Tibial nerve (tissue), 4 donors: ENCODE data around the gene TRAF3. TPM values are rescaled to one million over a fixed set of nuclear protein-coding genes. Genes with fewer than 3 reads are reported as not detected.

ENCODE experiments used
- DNase-seq, 2 donors: peaks; one replicate each; pipeline ENCODE4 v3.0.0-alpha.2; 2019; ENCODE audit warnings: low spot score in 2 of 2
- H3K27ac ChIP-seq, 4 donors: fragments of 200-600 bp; sonication (generic) in 3 of 4; one replicate each; pipeline ENCODE4 v1.5.1; 2017 to 2019; ENCODE audit warnings: mild to moderate bottlenecking in 1 of 4
- H3K27me3 ChIP-seq, 2 donors: fragments of 200-600 bp; sonication (generic) in 1 of 2; one replicate each; pipeline versions ENCODE4 v1.5.1 to v1.6.0; 2017 to 2019
- H3K36me3 ChIP-seq, 3 donors: fragments of 200-600 bp; sonication (generic); one replicate each; pipeline ENCODE4 v1.5.1; 2018 to 2019
- H3K4me1 ChIP-seq, 4 donors: fragments of 200-600 bp; sonication (generic) in 3 of 4; one replicate each; pipeline ENCODE4 v1.5.1; 2017 to 2019
- H3K4me3 ChIP-seq, 4 donors: fragments of 200-600 bp; sonication (generic) in 3 of 4; one replicate each; pipeline ENCODE4 v1.5.1; 2017 to 2019; ENCODE audit warnings: mild to moderate bottlenecking in 1 of 4, moderate library complexity in 1 of 4
- H3K9me3 ChIP-seq, 4 donors: fragments of 200-600 bp; sonication (generic) in 3 of 4; one replicate each; pipeline ENCODE4 v1.5.1; 2017 to 2019
- EP300 ChIP-seq, 2 donors: sonication (generic); formaldehyde crosslinking; IDR thresholded peaks; one replicate each; pipeline ENCODE4 v1.6.1; 2017; ENCODE audit warnings: antibody characterized with exemption in 2 of 2, mild to moderate bottlenecking in 1 of 2
- POLR2A ChIP-seq, 2 donors: fragments of 450-650 bp; IDR thresholded peaks; one replicate each; pipeline ENCODE4 v1.6.1; 2017; ENCODE audit warnings: antibody characterized with exemption in 2 of 2, mild to moderate bottlenecking in 2 of 2, moderate library complexity in 2 of 2
- WGBS, 2 donors: methylation state at CpG; one replicate each; pipeline ENCODE4 v1.1.5; 2018; 5-methylcytosine and 5-hydroxymethylcytosine counted together
- total RNA-seq, 4 donors: library from RNA; depleted of rRNA; stranded (reverse); fragments of >200 nt; gene quantifications; one replicate each; pipeline ENCODE4 v1.1.0, GENCODE V29; 2016
- TF ChIP-seq, protein P1 (sequence below), 5 experiments: fragments of 200-600 bp in 3 of 5; fragments of 450-650 bp in 2 of 5; sonication (generic) in 3 of 5; IDR thresholded peaks; one replicate each; pipeline ENCODE4 v1.5.1; 2016 to 2019; ENCODE audit warnings: antibody characterized with exemption in 5 of 5, mild to moderate bottlenecking in 3 of 5, moderate library complexity in 2 of 5

TRAF3 gene
- total RNA-seq, 4 donors from 2014 or later, result 4.8 to 20.7 (median 13.4) TPM

DNA sequence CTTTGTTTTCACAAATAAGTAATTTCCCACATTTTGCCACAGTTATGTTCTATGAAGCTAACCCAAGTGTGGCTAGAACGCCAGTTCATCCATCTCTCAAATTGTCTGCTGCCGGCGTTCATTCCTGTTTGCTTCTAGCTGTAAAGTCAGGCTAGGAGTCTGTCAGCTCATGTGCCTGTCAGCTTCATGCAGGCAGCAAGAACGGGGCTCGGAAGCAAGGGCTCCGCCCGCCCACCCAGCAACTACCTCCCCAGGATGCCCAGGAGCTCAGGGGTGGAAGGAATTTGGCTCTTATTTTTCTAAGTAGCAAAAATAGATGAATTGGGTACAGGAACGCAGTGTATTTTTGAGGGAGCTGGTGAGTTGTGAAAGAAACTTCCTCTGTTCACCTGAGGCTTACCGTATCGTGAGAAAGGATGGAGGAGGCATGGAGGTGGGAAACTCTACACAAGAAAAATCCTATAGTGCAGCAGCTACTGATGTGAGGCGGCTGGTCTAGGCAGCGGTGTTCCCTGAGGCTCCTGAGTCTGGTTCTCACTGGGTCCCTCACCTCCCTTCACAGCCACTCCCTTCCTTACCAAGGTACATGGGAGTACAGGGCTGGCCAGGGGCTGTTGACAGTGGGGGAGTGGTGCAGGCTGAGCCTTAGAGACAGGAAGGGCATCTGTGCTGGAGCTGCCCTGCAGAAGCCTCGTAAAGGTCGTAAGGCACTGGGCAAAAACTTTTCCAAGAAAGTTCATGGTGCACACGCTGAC is 90.8 kb downstream of the TRAF3 start:
- 86 to 87% methylated on average over 15 of the region's 15 CpGs for WGBS, 2 donors
- no peaks in the 10 kb centered on the region for H3K4me1 ChIP-seq
- DNase-seq, result no peak
- H3K27me3 ChIP-seq, result no peaks in the 10 kb centered on the region
- H3K9me3 ChIP-seq, result peaks cover 0 to 6% (median 1%) of the 10 kb centered on the region in 4 donors
- no peak overlapping the region for H3K27ac ChIP-seq
- TF ChIP-seq, protein P1, sequence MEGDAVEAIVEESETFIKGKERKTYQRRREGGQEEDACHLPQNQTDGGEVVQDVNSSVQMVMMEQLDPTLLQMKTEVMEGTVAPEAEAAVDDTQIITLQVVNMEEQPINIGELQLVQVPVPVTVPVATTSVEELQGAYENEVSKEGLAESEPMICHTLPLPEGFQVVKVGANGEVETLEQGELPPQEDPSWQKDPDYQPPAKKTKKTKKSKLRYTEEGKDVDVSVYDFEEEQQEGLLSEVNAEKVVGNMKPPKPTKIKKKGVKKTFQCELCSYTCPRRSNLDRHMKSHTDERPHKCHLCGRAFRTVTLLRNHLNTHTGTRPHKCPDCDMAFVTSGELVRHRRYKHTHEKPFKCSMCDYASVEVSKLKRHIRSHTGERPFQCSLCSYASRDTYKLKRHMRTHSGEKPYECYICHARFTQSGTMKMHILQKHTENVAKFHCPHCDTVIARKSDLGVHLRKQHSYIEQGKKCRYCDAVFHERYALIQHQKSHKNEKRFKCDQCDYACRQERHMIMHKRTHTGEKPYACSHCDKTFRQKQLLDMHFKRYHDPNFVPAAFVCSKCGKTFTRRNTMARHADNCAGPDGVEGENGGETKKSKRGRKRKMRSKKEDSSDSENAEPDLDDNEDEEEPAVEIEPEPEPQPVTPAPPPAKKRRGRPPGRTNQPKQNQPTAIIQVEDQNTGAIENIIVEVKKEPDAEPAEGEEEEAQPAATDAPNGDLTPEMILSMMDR (IDR thresholded peaks at IDR 0.05), result no peak
- TF ChIP-seq EP300 (IDR thresholded peaks at IDR 0.05) (no peak), POLR2A (IDR thresholded peaks at IDR 0.05) (no peak)
- H3K36me3 ChIP-seq, result peaks cover 0 to 37% (median 7%) of the 10 kb centered on the region in 3 donors
- H3K4me3 ChIP-seq, result no peak overlapping the region

DNA sequence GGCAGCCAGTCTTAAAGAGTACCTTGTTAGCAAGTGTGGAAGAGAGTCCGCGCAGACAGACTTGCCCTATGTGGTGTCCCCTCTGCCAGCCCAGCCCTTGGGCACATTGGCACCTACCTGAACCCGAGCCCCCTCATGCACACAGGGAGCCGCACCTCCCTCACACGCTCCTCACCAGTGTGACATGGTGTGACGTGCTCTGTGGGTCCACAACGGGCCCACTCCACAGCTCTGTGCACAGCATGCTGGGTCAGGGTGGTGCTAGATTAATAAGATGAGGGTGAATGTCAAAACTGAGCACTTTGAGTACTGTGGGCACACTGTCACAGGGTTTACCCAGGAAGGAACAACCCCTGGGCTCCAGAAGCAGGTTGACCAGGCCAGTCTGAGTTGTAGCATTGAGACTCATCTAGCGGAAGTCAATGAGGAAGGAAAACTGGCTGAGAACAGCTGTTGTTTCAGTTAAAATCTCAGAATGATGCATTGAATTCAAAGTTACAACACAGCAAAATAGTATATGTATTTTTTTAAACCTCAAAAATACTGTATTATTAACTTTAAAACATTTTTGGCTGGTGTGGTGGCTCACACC is 91.8 kb downstream of the TRAF3 start:
- Histone ChIP-seq H3K27me3 (no peaks in the 10 kb centered on the region), H3K27ac (no peak overlapping the region), H3K4me3 (no peak overlapping the region), H3K36me3 (peaks cover 0 to 35% (median 7%) of the 10 kb centered on the region in 3 donors), H3K4me1 (no peaks in the 10 kb centered on the region), H3K9me3 (no peaks in the 10 kb centered on the region)
- TF ChIP-seq POLR2A (IDR thresholded peaks at IDR 0.05) (no peak), EP300 (IDR thresholded peaks at IDR 0.05) (no peak)
- TF ChIP-seq, protein P1 (IDR thresholded peaks at IDR 0.05), result no peak
- no peak for DNase-seq
- 91 to 99% methylated on average over 8 of the region's 8 CpGs for WGBS, 2 donors

DNA sequence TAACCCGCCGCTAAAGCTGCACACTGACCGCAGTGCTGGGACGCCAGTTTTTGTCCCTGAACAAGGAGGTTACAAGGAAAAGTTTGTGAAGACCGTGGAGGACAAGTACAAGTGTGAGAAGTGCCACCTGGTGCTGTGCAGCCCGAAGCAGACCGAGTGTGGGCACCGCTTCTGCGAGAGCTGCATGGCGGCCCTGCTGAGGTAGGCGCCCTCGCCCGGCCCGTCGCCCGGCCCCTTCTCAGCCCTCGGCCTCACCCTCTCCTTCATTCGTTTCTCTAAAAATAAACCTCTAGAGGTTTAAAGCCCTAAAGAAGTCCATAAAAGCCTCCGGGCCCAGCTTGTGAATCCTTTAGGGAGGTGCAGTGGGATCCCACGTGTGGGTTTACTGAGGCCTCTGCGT is 93.0 kb downstream of the TRAF3 start:
- no peaks in the 10 kb centered on the region for H3K9me3 ChIP-seq
- TF ChIP-seq EP300 (IDR thresholded peaks at IDR 0.05), result no peak
- no peak for TF ChIP-seq POLR2A (IDR thresholded peaks at IDR 0.05)
- TF ChIP-seq, protein P1 (IDR thresholded peaks at IDR 0.05), result no peak
- no peak overlapping the region for H3K27ac ChIP-seq
- peaks cover 0 to 38% (median 7%) of the 10 kb centered on the region in 3 donors for H3K36me3 ChIP-seq
- H3K4me1 ChIP-seq, result no peaks in the 10 kb centered on the region
- WGBS, 2 donors, result 91% methylated on average over 21 of the region's 21 CpGs
- no peak for DNase-seq
- no peaks in the 10 kb centered on the region for H3K27me3 ChIP-seq
- no peak overlapping the region for H3K4me3 ChIP-seq

DNA sequence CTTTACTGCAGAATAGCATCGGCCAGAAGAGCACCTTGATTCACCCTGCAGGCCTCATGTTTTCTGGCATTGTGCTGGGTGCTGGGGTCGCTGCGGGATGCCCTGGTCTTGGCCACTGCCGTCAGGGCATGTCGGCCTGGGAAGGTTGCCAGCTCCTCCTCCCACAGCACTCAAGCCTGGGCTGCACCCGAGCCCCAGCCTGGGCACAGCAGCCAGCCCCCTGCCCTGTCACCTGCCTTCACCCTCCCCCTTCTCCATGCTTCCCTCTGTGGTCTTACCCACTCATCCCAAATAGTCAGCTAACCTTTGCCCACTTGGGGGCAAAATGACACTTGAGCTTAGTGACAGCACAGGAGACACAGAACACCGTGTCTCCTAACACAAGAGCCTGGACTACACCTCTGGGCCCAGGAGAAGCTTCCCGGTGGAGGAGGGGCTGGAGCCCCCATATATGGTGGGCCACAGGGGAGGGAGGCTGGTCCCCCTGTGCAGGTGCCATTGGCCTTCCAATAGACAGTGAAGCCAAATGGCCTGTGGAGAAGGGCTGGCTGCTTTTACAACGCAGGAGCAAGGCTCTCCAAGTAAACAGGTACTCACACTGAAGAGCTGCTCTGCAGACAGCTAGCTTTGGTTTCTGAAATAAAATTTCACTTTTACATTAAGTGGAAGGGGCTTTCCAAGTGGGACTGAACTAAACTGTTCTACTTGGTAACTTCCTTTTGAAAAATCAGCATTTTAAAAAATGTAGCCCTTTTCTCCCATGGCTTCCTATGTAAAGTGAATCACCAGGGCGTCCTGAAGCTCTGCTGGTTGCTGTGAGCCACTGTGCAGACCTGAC is 94.0 kb downstream of the TRAF3 start:
- Histone ChIP-seq H3K4me3 (no peak overlapping the region), H3K4me1 (no peaks in the 10 kb centered on the region), H3K36me3 (peaks cover 0 to 47% (median 7%) of the 10 kb centered on the region in 3 donors), H3K27ac (no peak overlapping the region), H3K27me3 (no peaks in the 10 kb centered on the region), H3K9me3 (no peaks in the 10 kb centered on the region)
- DNase-seq, result no peak
- 66 to 69% methylated on average over 8 to 10 of the region's 10 CpGs for WGBS, 2 donors
- TF ChIP-seq EP300 (IDR thresholded peaks at IDR 0.05) (no peak), POLR2A (IDR thresholded peaks at IDR 0.05) (no peak)
- TF ChIP-seq, protein P1 (IDR thresholded peaks at IDR 0.05), result no peak
